T-helper 2 cell treated with Interferon-gamma antibody and Interleukin-4, amounts not matched to agents 100 ng/mL and 5 ng/mL, for 36 hours (primary cell): ENCODE measurements around the gene DCP2. TPM values are rescaled to one million over a fixed set of nuclear protein-coding genes. Genes with fewer than 3 reads are reported as not detected.

Experiments used
- intact Hi-C: fragments of 100-400 bp; cut with micrococcal nuclease; formaldehyde crosslinking; loops from one replicate; pipeline ENCODE4 v1.15.1; 2023
- total RNA-seq: library from RNA; stranded (reverse); gene quantifications from 2 replicates; pipeline ENCODE4 v1.2.3, GENCODE V29; 2022

The DCP2 gene
- total RNA-seq, 1 donor from 2014 or later, result 99.1 TPM

GRCh38 chr5:112965733-112966306, 10.8 kb upstream of the DCP2 start:
- intact Hi-C loops, result no loop called here

- intact Hi-C loops, result no loop called here
Observed at GRCh38 chr5:112967520-112968083, 9.0 kb upstream of the DCP2 start.

GRCh38 chr5:112968411-112969106, 8.0 kb upstream of the DCP2 start:
- intact Hi-C loops, result no loop called here

GRCh38 chr5:112971276-112971675, 5.3 kb upstream of the DCP2 start:
- intact Hi-C loops, result no loop called here

GRCh38 chr5:112973036-112973435, 3.6 kb upstream of the DCP2 start:
- intact Hi-C loops, result no loop called here

GRCh38 chr5:112973904-112974303, 2.7 kb upstream of the DCP2 start:
- intact Hi-C loops, result no loop called here

- intact Hi-C loops, result loop anchor here (5.0 kb wide), 2 partner anchors 317 to 537 kb away; partner anchors contain the start of gene YTHDC2
Observed at GRCh38 chr5:112974901-112975300, 1.7 kb upstream of the DCP2 start.

- intact Hi-C loops, result loop anchor here (1.0 to 5.0 kb wide), 7 partner anchors 13 to 536 kb away; partner anchors contain the start of genes REEP5, SRP19 and YTHDC2
Observed at GRCh38 chr5:112975721-112976431, 722 bp upstream of the DCP2 start.

GRCh38 chr5:112977440-112977861, 853 bp downstream of the DCP2 start:
- intact Hi-C loops, result loop anchor here (5.0 kb wide), 2 partner anchors 315 to 535 kb away; partner anchors contain the start of gene YTHDC2

GRCh38 chr5:112978836-112979235, 2.2 kb downstream of the DCP2 start:
- intact Hi-C loops, result loop anchor here (5.0 kb wide), 2 partner anchors 313 to 533 kb away; partner anchors contain the start of gene YTHDC2

- intact Hi-C loops, result loop anchor here (5.0 kb wide), 2 partner anchors 313 to 533 kb away; partner anchors contain the start of gene YTHDC2
Observed at GRCh38 chr5:112979723-112980122, 3.1 kb downstream of the DCP2 start.

- intact Hi-C loops, result no loop called here
Observed at GRCh38 chr5:112983363-112983762, 6.8 kb downstream of the DCP2 start.

- intact Hi-C loops, result no loop called here
Observed at GRCh38 chr5:112986224-112986623, 9.6 kb downstream of the DCP2 start.

GRCh38 chr5:112995764-112996618, 19.4 kb downstream of the DCP2 start:
- intact Hi-C loops, result loop anchor here (1.0 to 5.0 kb wide), 5 partner anchors 66 to 610 kb away; partner anchors contain the start of gene YTHDC2

- intact Hi-C loops, result loop anchor here (1.0 to 5.0 kb wide), 5 partner anchors 65 to 609 kb away; partner anchors contain the start of gene YTHDC2
Observed at GRCh38 chr5:112996830-112997374, 20.3 kb downstream of the DCP2 start.

GRCh38 chr5:112998296-112998695, 21.7 kb downstream of the DCP2 start:
- intact Hi-C loops, result loop anchor here (5.0 kb wide), 1 partner anchor 64 kb away; no protein-coding TSS in a partner anchor

- intact Hi-C loops, result no loop called here
Observed at GRCh38 chr5:113000466-113000865, 23.9 kb downstream of the DCP2 start.

- intact Hi-C loops, result no loop called here
Observed at GRCh38 chr5:113002423-113002822, 25.8 kb downstream of the DCP2 start.

- intact Hi-C loops, result no loop called here
Observed at GRCh38 chr5:113003763-113004162, 27.2 kb downstream of the DCP2 start.

- intact Hi-C loops, result no loop called here
Observed at GRCh38 chr5:113005454-113005853, 28.9 kb downstream of the DCP2 start.
